Stimulated activated CD8-positive, alpha-beta memory T cell treated with anti-CD3 and anti-CD28 coated beads, Interleukin-15, amount 100 ng/mL, for 24 hours (primary cell): Measurements from ENCODE around the gene C11orf52.

Experiments
- DNase-seq: peaks from one replicate; pipeline ENCODE4 v3.0.0-alpha.2; 2020; ENCODE audit warnings: low read depth

The C11orf52 gene

GRCh38 chr11:111976119-111976766 lies 57.5 kb downstream of the C11orf52 start:
- DNase-seq, result no peak
